ENCODE measurements around the gene SIAE. TPM values are rescaled to one million over a fixed set of nuclear protein-coding genes. Genes with fewer than 3 reads are reported as not detected.

The SIAE gene
- total and polyA plus RNA-seq, 4 donors = 6.4 to 33.9 (median 11.3) TPM

DNA sequence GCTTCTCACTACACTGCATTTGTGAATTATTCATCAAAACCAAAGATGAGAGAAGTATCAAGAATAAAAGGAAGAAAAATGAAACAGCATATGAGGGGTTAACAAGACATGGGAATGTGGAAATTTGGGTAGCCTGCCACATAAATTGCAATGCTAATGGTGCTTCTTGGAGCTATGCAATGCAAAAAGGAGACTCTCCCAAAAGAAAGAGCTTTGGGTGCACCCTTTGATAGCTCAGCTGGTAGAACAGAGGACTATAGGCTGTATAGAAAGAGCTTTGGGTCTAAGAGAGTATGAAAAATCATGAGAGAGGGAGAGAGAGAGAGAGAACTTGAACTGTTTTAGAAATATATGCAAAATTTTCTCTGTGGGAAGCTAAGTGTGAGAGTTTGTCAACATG, 26.5 kb upstream of the SIAE start:
- Histone ChIP-seq H3K4me1 (ENCODE audit: control insufficient read depth in 4 of 4, insufficient read depth in 4 of 4, low read length in 3 of 4) (no peaks in the 10 kb centered on the region), H3K36me3 (ENCODE audit: control insufficient read depth in 4 of 4, insufficient read depth in 3 of 4, low read depth in 1 of 4, low read length in 3 of 4) (no peaks in the 10 kb centered on the region), H3K4me3 (ENCODE audit: low read depth in 1 of 3, low read length in 3 of 3) (no peak overlapping the region), H3K27ac (ENCODE audit: low read depth in 1 of 2, low read length in 2 of 2) (no peak overlapping the region), H3K9ac (ENCODE audit: low read depth in 1 of 2, low read length in 2 of 2) (no peak overlapping the region), H3K9me3 (ENCODE audit: control insufficient read depth in 4 of 4, low read length in 3 of 4) (peaks cover 0 to 2% (median 0%) of the 10 kb centered on the region in 4 donors), H3K27me3 (ENCODE audit: control insufficient read depth in 4 of 4, insufficient read depth in 4 of 4, low read length in 3 of 4) (no peaks in the 10 kb centered on the region)
- TF ChIP-seq TAF1 (conservative IDR thresholded peaks at IDR 0.05) = no peak
- TF ChIP-seq FOXA2 (IDR thresholded peaks at IDR 0.05) = no peak
- TF ChIP-seq, protein P1, sequence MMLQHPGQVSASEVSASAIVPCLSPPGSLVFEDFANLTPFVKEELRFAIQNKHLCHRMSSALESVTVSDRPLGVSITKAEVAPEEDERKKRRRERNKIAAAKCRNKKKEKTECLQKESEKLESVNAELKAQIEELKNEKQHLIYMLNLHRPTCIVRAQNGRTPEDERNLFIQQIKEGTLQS (IDR thresholded peaks at IDR 0.05) = no peak
- TF ChIP-seq SP1 (IDR thresholded peaks at IDR 0.05) = no peak
- no peak for TF ChIP-seq GABPA (IDR thresholded peaks at IDR 0.05 in 1 of 2, conservative IDR thresholded peaks at IDR 0.05 in 1 of 2)
- TF ChIP-seq RXRA (IDR thresholded peaks at IDR 0.05) = no peak
- no peak for TF ChIP-seq CTCF (IDR thresholded peaks at IDR 0.05; ENCODE audit: low read depth, low read length, missing input control)
- no peak for TF ChIP-seq RAD21 (IDR thresholded peaks at IDR 0.05)
- TF ChIP-seq, protein P2, sequence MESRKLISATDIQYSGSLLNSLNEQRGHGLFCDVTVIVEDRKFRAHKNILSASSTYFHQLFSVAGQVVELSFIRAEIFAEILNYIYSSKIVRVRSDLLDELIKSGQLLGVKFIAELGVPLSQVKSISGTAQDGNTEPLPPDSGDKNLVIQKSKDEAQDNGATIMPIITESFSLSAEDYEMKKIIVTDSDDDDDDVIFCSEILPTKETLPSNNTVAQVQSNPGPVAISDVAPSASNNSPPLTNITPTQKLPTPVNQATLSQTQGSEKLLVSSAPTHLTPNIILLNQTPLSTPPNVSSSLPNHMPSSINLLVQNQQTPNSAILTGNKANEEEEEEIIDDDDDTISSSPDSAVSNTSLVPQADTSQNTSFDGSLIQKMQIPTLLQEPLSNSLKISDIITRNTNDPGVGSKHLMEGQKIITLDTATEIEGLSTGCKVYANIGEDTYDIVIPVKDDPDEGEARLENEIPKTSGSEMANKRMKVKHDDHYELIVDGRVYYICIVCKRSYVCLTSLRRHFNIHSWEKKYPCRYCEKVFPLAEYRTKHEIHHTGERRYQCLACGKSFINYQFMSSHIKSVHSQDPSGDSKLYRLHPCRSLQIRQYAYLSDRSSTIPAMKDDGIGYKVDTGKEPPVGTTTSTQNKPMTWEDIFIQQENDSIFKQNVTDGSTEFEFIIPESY (IDR thresholded peaks at IDR 0.05) = no peak
- TF ChIP-seq YY1 (IDR thresholded peaks at IDR 0.05) = no peak
- TF ChIP-seq JUND (IDR thresholded peaks at IDR 0.05) = no peak
- TF ChIP-seq HNF4A (conservative IDR thresholded peaks at IDR 0.05) = no peak
- no peak for TF ChIP-seq HNF4G (IDR thresholded peaks at IDR 0.05)
- TF ChIP-seq NR2F2 (IDR thresholded peaks at IDR 0.05) = no peak
- no peak for TF ChIP-seq EGR1 (IDR thresholded peaks at IDR 0.05; ENCODE audit: low read depth in 2 of 2)
- no peak for DNase-seq (ENCODE audit: low spot score)

DNA sequence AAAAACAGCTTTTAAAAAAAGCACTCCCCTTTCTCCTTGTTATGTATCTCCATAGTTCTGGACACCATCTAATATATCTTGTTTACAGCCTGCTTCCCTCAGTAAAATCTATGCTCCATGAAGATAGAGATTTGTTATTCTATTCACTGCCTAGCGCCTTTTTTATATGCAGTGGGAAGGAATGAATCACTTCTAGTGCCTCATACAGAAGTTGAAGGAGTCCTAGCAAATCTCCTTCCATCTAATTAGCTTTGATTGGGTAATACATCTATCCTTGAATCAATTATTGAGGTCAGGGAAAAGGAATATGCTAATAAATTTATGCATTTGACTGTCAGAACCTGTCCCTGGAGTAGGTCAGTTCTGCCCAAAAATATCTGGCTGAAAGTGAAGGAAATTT, 26.0 kb upstream of the SIAE start:
- DNase-seq (ENCODE audit: low spot score) = no peak
- 73% methylated on average over 1 of the region's 1 CpG for WGBS
- no peaks in the 10 kb centered on the region for H3K36me3 ChIP-seq (ENCODE audit: control insufficient read depth in 4 of 4, insufficient read depth in 3 of 4, low read depth in 1 of 4, low read length in 3 of 4)
- H3K4me1 ChIP-seq (ENCODE audit: control insufficient read depth in 4 of 4, insufficient read depth in 4 of 4, low read length in 3 of 4) = no peaks in the 10 kb centered on the region
- peaks cover 0 to 2% (median 0%) of the 10 kb centered on the region in 4 donors for H3K9me3 ChIP-seq (ENCODE audit: control insufficient read depth in 4 of 4, low read length in 3 of 4)
- no peak overlapping the region for H3K27ac ChIP-seq (ENCODE audit: low read depth in 1 of 2, low read length in 2 of 2)
- H3K4me3 ChIP-seq (ENCODE audit: low read depth in 1 of 3, low read length in 3 of 3) = no peak overlapping the region
- TF ChIP-seq, protein P3, sequence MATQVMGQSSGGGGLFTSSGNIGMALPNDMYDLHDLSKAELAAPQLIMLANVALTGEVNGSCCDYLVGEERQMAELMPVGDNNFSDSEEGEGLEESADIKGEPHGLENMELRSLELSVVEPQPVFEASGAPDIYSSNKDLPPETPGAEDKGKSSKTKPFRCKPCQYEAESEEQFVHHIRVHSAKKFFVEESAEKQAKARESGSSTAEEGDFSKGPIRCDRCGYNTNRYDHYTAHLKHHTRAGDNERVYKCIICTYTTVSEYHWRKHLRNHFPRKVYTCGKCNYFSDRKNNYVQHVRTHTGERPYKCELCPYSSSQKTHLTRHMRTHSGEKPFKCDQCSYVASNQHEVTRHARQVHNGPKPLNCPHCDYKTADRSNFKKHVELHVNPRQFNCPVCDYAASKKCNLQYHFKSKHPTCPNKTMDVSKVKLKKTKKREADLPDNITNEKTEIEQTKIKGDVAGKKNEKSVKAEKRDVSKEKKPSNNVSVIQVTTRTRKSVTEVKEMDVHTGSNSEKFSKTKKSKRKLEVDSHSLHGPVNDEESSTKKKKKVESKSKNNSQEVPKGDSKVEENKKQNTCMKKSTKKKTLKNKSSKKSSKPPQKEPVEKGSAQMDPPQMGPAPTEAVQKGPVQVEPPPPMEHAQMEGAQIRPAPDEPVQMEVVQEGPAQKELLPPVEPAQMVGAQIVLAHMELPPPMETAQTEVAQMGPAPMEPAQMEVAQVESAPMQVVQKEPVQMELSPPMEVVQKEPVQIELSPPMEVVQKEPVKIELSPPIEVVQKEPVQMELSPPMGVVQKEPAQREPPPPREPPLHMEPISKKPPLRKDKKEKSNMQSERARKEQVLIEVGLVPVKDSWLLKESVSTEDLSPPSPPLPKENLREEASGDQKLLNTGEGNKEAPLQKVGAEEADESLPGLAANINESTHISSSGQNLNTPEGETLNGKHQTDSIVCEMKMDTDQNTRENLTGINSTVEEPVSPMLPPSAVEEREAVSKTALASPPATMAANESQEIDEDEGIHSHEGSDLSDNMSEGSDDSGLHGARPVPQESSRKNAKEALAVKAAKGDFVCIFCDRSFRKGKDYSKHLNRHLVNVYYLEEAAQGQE (IDR thresholded peaks at IDR 0.05) = no peak
- TF ChIP-seq, protein P1 (IDR thresholded peaks at IDR 0.05) = no peak
- TF ChIP-seq, protein P2 (IDR thresholded peaks at IDR 0.05) = no peak
- TF ChIP-seq EGR1 (IDR thresholded peaks at IDR 0.05; ENCODE audit: low read depth in 2 of 2) (no peak), FOXA2 (IDR thresholded peaks at IDR 0.05) (no peak), YY1 (IDR thresholded peaks at IDR 0.05) (no peak), TAF1 (conservative IDR thresholded peaks at IDR 0.05) (no peak), RXRA (IDR thresholded peaks at IDR 0.05) (no peak), HNF4G (IDR thresholded peaks at IDR 0.05) (no peak), NR2F2 (IDR thresholded peaks at IDR 0.05) (no peak)
- no peaks in the 10 kb centered on the region for H3K27me3 ChIP-seq (ENCODE audit: control insufficient read depth in 4 of 4, insufficient read depth in 4 of 4, low read length in 3 of 4)
- H3K9ac ChIP-seq (ENCODE audit: low read depth in 1 of 2, low read length in 2 of 2) = no peak overlapping the region
